CD14-positive monocyte (primary cell): ENCODE data around the gene GJB5. TPM values are rescaled to one million over a fixed set of nuclear protein-coding genes. Genes with fewer than 3 reads are reported as not detected.

ENCODE experiments used
- DNase-seq, 3 donors: peaks; one replicate each; pipeline ENCODE4 v3.0.0-alpha.2; 2011 to 2022
- H2AFZ ChIP-seq: 2 replicates; pipeline ENCODE4 v1.6.0; 2012; ENCODE audit warnings: mild to moderate bottlenecking, low read depth, low read length, inconsistent platforms; ENCODE audit not compliant: insufficient read depth, poor library complexity, severe bottlenecking
- H3K27ac ChIP-seq, 2 donors: 1 replicate in 1 of 2; 2 replicates in 1 of 2; pipeline ENCODE4 v1.5.1; 2012 to 2013; ENCODE audit warnings: low read length in 2 of 2, control low read depth in 1 of 2, inconsistent platforms in 1 of 2, low read depth in 1 of 2, mild to moderate bottlenecking in 1 of 2
- H3K27me3 ChIP-seq, 2 donors: one replicate each; pipeline versions ENCODE4 v1.6.0 to v1.6.1; 2011 to 2013; ENCODE audit warnings: low read length in 2 of 2; ENCODE audit not compliant: control insufficient read depth in 2 of 2, insufficient read depth in 2 of 2
- H3K36me3 ChIP-seq, 2 donors: replicated peaks in 1 of 2; 1 replicate in 1 of 2; 2 replicates in 1 of 2; pipeline versions ENCODE4 v1.5.1 to v1.6.1; 2012 to 2013; ENCODE audit warnings: low read length in 2 of 2, control low read depth in 1 of 2, inconsistent platforms in 1 of 2, mild to moderate bottlenecking in 1 of 2; ENCODE audit not compliant: insufficient read depth in 2 of 2, control insufficient read depth in 1 of 2
- H3K4me1 ChIP-seq, 2 donors: 1 replicate in 1 of 2; 2 replicates in 1 of 2; pipeline versions ENCODE4 v1.5.1 to v1.6.1; 2012 to 2013; ENCODE audit warnings: low read length in 2 of 2, control low read depth in 1 of 2, inconsistent platforms in 1 of 2, mild to moderate bottlenecking in 1 of 2, moderate library complexity in 1 of 2; ENCODE audit not compliant: insufficient read depth in 2 of 2, control insufficient read depth in 1 of 2
- H3K4me2 ChIP-seq: replicated peaks from 2 replicates; pipeline ENCODE3; 2012; ENCODE audit warnings: low read length, moderate library complexity, mild to moderate bottlenecking; ENCODE audit not compliant: poor library complexity, severe bottlenecking; ENCODE audit errors: extremely low read depth
- H3K4me3 ChIP-seq, 3 experiments: fragments of 200-600 bp in 1 of 3; sonication (generic) in 1 of 3; replicated peaks in 1 of 3; 1 replicate in 2 of 3; 2 replicates in 1 of 3; pipeline ENCODE4 v1.5.1; 2011 to 2013; ENCODE audit warnings: low read length in 3 of 3, mild to moderate bottlenecking in 3 of 3, control low read depth in 2 of 3, low read depth in 2 of 3, inconsistent platforms in 1 of 3, moderate library complexity in 1 of 3
- H3K79me2 ChIP-seq: 2 replicates; pipeline ENCODE4 v1.6.0; 2012; ENCODE audit warnings: mild to moderate bottlenecking, control low read depth, inconsistent platforms, low read length, moderate library complexity; ENCODE audit not compliant: insufficient read depth
- H3K9ac ChIP-seq: 2 replicates; pipeline ENCODE4 v1.6.0; 2017; ENCODE audit warnings: low read length, mild to moderate bottlenecking; ENCODE audit not compliant: insufficient read depth, poor library complexity, severe bottlenecking
- H3K9me3 ChIP-seq, 2 donors: replicated peaks in 1 of 2; 1 replicate in 1 of 2; 2 replicates in 1 of 2; pipeline versions ENCODE4 v1.5.1 to v1.6.1; 2012 to 2013; ENCODE audit warnings: low read length in 2 of 2, control low read depth in 1 of 2; ENCODE audit not compliant: control insufficient read depth in 1 of 2, insufficient read depth in 1 of 2
- H4K20me1 ChIP-seq: 2 replicates; pipeline ENCODE4 v1.6.0; 2012; ENCODE audit warnings: mild to moderate bottlenecking, low read length, control low read depth, moderate library complexity; ENCODE audit not compliant: insufficient read depth
- H3K27ac Mint-ChIP-seq, 7 donors: one replicate each; pipeline ENCODE4 v1.8.0; 2020; ENCODE audit warnings: mild to moderate bottlenecking in 7 of 7, mixed read lengths in 7 of 7, moderate library complexity in 6 of 7, inconsistent platforms in 2 of 7
- H3K27me3 Mint-ChIP-seq, 3 donors: one replicate each; pipeline ENCODE4 v1.8.0; 2021 to 2022; ENCODE audit warnings: low read depth in 3 of 3, mild to moderate bottlenecking in 3 of 3, mixed read lengths in 3 of 3, moderate library complexity in 3 of 3, inconsistent platforms in 1 of 3
- H3K36me3 Mint-ChIP-seq, 2 donors: one replicate each; pipeline ENCODE4 v1.8.0; 2020; ENCODE audit warnings: mixed read lengths in 2 of 2, inconsistent platforms in 1 of 2, mild to moderate bottlenecking in 1 of 2
- H3K4me1 Mint-ChIP-seq: one replicate; pipeline ENCODE4 v1.8.0; 2020; ENCODE audit warnings: mild to moderate bottlenecking, mixed read lengths
- H3K4me3 Mint-ChIP-seq, 2 donors: one replicate each; pipeline ENCODE4 v1.8.0; 2020; ENCODE audit warnings: mild to moderate bottlenecking in 2 of 2, mixed read lengths in 2 of 2, moderate library complexity in 1 of 2
- H3K9me3 Mint-ChIP-seq, 7 donors: one replicate each; pipeline ENCODE4 v1.8.0; 2020 to 2022; ENCODE audit warnings: mixed read lengths in 7 of 7, mild to moderate bottlenecking in 6 of 7, moderate library complexity in 6 of 7, inconsistent platforms in 2 of 7
- WGBS: methylation state at CpG from one replicate; pipeline ENCODE4 v1.1.5; 2013; ENCODE audit warnings: missing lambda C conversion rate; ENCODE audit not compliant: insufficient coverage; 5-methylcytosine and 5-hydroxymethylcytosine counted together
- intact Hi-C, 2 donors: fragments of 100-400 bp; cut with micrococcal nuclease; formaldehyde crosslinking; loops; one replicate each; pipeline versions ENCODE4 v1.15.0 to v1.15.1; 2023
- polyA plus RNA-seq, 3 donors: library from polyadenylated mRNA; depleted of rRNA in 1 of 3; unstranded in 2 of 3; stranded (reverse) in 1 of 3; fragments of 300-500 nt in 2 of 3; fragments of >200 nt in 1 of 3; fragmentation: Illumina TruSeq in 2 of 3; gene quantifications; 1 replicate in 2 of 3; 2 replicates in 1 of 3; pipeline ENCODE4 v1.2.3, GENCODE V29; 2012 to 2021
- TF ChIP-seq, protein P1 (sequence below): fragments of 200-600 bp; IDR thresholded peaks from one replicate; pipeline ENCODE4 v1.8.0; 2022; ENCODE audit warnings: antibody characterized with exemption, mild to moderate bottlenecking

GJB5 gene
- polyA plus RNA-seq, 3 donors: 0.12 TPM; not detected in 2

DNA sequence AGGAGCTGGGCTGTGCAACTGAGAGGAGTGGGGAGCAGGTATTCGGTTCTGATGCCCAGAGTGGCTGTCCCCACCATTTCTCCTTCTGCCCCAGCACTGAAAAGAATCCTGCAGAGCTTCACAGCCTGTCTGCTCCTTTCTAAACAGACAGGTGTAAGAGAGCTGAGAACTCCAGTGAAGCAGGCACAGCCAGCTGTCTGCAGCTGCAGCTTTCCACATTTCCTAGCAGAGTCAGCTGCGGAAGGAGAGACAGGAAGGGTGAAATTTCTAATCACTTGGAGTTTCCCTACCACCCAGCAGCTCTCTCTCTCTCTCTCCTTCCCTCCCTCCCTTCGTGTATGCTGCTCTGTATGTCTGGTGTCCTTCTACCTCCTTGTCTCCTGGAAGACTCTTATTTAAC, 40.5 kb upstream of the GJB5 start:
- DNase-seq: no peak
- no peak overlapping the region for H3K27ac Mint-ChIP-seq
- H3K27ac ChIP-seq: no peak overlapping the region
- H3K36me3 ChIP-seq: no peaks in the 10 kb centered on the region
- no peaks in the 10 kb centered on the region for H3K4me1 ChIP-seq
- H3K4me3 ChIP-seq: no peak overlapping the region
- H2AFZ ChIP-seq: no peak overlapping the region
- H3K36me3 Mint-ChIP-seq: no peaks in the 10 kb centered on the region
- 25% methylated on average over 1 of the region's 3 CpGs for WGBS
- intact Hi-C loops: no loop called here
- H3K4me3 Mint-ChIP-seq: no peak overlapping the region
- no peaks in the 10 kb centered on the region for H3K27me3 ChIP-seq
- H3K27me3 Mint-ChIP-seq: peaks cover 5 to 9% (median 5%) of the 10 kb centered on the region in 3 donors
- H3K9ac ChIP-seq: no peak overlapping the region
- peaks cover 0 to 12% (median 0%) of the 10 kb centered on the region in 7 donors for H3K9me3 Mint-ChIP-seq
- no peaks in the 10 kb centered on the region for H3K4me1 Mint-ChIP-seq
- no peaks in the 10 kb centered on the region for H3K9me3 ChIP-seq
- TF ChIP-seq, protein P1, sequence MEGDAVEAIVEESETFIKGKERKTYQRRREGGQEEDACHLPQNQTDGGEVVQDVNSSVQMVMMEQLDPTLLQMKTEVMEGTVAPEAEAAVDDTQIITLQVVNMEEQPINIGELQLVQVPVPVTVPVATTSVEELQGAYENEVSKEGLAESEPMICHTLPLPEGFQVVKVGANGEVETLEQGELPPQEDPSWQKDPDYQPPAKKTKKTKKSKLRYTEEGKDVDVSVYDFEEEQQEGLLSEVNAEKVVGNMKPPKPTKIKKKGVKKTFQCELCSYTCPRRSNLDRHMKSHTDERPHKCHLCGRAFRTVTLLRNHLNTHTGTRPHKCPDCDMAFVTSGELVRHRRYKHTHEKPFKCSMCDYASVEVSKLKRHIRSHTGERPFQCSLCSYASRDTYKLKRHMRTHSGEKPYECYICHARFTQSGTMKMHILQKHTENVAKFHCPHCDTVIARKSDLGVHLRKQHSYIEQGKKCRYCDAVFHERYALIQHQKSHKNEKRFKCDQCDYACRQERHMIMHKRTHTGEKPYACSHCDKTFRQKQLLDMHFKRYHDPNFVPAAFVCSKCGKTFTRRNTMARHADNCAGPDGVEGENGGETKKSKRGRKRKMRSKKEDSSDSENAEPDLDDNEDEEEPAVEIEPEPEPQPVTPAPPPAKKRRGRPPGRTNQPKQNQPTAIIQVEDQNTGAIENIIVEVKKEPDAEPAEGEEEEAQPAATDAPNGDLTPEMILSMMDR: no peak
- H3K4me2 ChIP-seq: no peak overlapping the region
- H4K20me1 ChIP-seq: no peaks in the 10 kb centered on the region
- no peaks in the 10 kb centered on the region for H3K79me2 ChIP-seq

DNA sequence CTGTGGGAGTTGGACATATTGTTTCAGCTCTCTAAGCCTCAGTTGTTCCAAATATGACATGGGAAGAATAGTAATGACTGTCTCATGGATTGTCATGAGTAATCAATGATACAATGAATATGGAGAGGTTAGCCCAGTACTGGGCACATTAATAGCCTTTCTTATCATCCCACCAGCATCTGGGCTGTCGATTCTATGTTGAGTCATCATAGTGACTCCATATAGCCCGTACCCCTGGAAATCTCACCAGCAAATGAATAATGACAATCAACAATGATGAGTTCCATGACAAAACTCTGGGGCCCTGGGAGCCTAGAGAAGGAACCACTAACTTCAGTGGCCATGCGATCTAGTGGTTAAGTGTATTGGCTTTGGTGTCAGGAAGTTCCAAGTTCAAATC, 39.7 kb upstream of the GJB5 start:
- 89% methylated on average over 2 of the region's 3 CpGs for WGBS
- peaks cover 5 to 9% (median 7%) of the 10 kb centered on the region in 3 donors for H3K27me3 Mint-ChIP-seq
- Histone ChIP-seq H2AFZ (no peak overlapping the region), H4K20me1 (no peaks in the 10 kb centered on the region), H3K9ac (no peak overlapping the region), H3K27ac (no peak overlapping the region), H3K79me2 (no peaks in the 10 kb centered on the region), H3K27me3 (no peaks in the 10 kb centered on the region), H3K36me3 (no peaks in the 10 kb centered on the region), H3K4me3 (no peak overlapping the region), H3K4me2 (no peak overlapping the region), H3K4me1 (no peaks in the 10 kb centered on the region), H3K9me3 (no peaks in the 10 kb centered on the region)
- no peaks in the 10 kb centered on the region for H3K36me3 Mint-ChIP-seq
- H3K27ac Mint-ChIP-seq: no peak overlapping the region
- TF ChIP-seq, protein P1: no peak
- H3K9me3 Mint-ChIP-seq: peaks cover 0 to 12% (median 0%) of the 10 kb centered on the region in 7 donors
- intact Hi-C loops: no loop called here
- H3K4me1 Mint-ChIP-seq: no peaks in the 10 kb centered on the region
- DNase-seq: no peak
- H3K4me3 Mint-ChIP-seq: no peak overlapping the region
